Heart right ventricle (tissue), 16 donors: ENCODE measurements around the gene PNLIPRP2. TPM values are rescaled to one million over a fixed set of nuclear protein-coding genes. Genes with fewer than 3 reads are reported as not detected.

Experiments used
- ATAC-seq, 8 donors: fragments of 200-7000 bp; cut with Tn5 transposase; one replicate each; pipeline ENCODE4 v1.9.1; 2020; ENCODE audit warnings: mild to moderate bottlenecking in 8 of 8, moderate library complexity in 8 of 8, moderate number of reproducible peaks in 1 of 8
- DNase-seq, 2 donors: peaks; one replicate each; pipeline ENCODE4 v3.0.0-alpha.2; 2020
- H3K27ac ChIP-seq, 10 donors: fragments of 200-600 bp; sonication (generic) in 2 of 10; one replicate each; pipeline versions ENCODE4 v1.5.0 to v1.8.0; 2020 to 2022; ENCODE audit warnings: mild to moderate bottlenecking in 3 of 10
- H3K27me3 ChIP-seq, 7 donors: fragments of 200-600 bp; one replicate each; pipeline ENCODE4 v1.8.0; 2021 to 2022; ENCODE audit warnings: mild to moderate bottlenecking in 2 of 7
- H3K36me3 ChIP-seq, 9 donors: fragments of 200-600 bp; sonication (generic) in 1 of 9; one replicate each; pipeline versions ENCODE4 v1.5.0 to v1.8.0; 2020 to 2022; ENCODE audit warnings: mild to moderate bottlenecking in 2 of 9
- H3K4me1 ChIP-seq, 9 donors: fragments of 200-600 bp; sonication (generic) in 1 of 9; one replicate each; pipeline versions ENCODE4 v1.5.0 to v1.8.0; 2020 to 2022; ENCODE audit warnings: mild to moderate bottlenecking in 4 of 9
- H3K4me3 ChIP-seq, 10 donors: fragments of 200-600 bp; sonication (generic) in 2 of 10; one replicate each; pipeline versions ENCODE4 v1.5.0 to v1.8.0; 2020 to 2022; ENCODE audit warnings: mild to moderate bottlenecking in 7 of 10, moderate library complexity in 2 of 10
- H3K9me3 ChIP-seq, 11 donors: fragments of 200-600 bp in 10 of 11; sonication (generic) in 2 of 11; one replicate each; pipeline versions ENCODE4 v1.5.0 to v1.8.0; 2013 to 2022; ENCODE audit warnings: mild to moderate bottlenecking in 2 of 11, control low read depth in 1 of 11, moderate library complexity in 1 of 11
- CTCF ChIP-seq, 9 donors: fragments of 200-600 bp; sonication (generic) in 2 of 9; IDR thresholded peaks; one replicate each; pipeline versions ENCODE4 v1.5.0 to v1.8.0; 2021 to 2022; ENCODE audit warnings: antibody characterized with exemption in 9 of 9, mild to moderate bottlenecking in 5 of 9, moderate library complexity in 1 of 9
- WGBS, 2 donors: extraction: QIAGEN DNeasy Blood & Tissue Kit; methylation state at CpG; one replicate each; pipeline ENCODE4 v1.1.7; 2013; ENCODE audit warnings: inconsistent platforms in 1 of 2; 5-methylcytosine and 5-hydroxymethylcytosine counted together
- intact Hi-C, 10 donors: fragments of 100-400 bp; cut with DNase I; formaldehyde crosslinking; loops; one replicate each; pipeline versions ENCODE4 v1.11.1 to v1.14.2; 2022
- polyA plus RNA-seq, 2 donors: library from polyadenylated mRNA; stranded (reverse); fragments of 200-250 nt; gene quantifications; one replicate each; pipeline ENCODE4 v1.2.3, GENCODE V29; 2013
- total RNA-seq, 10 donors: library from RNA; stranded (reverse); fragmentation: NEBNext Ultra II Directional in 3 of 10; extraction: Animal tissue kit (Norgen Biotek cat#: 25700) in 3 of 10; gene quantifications; one replicate each; pipeline versions ENCODE4 v1.2.1 to v1.2.4, GENCODE V29; 2021 to 2023
- donor health status: Arrhythmogenic right ventricular cardiomyopathy.
- donor health status: ischemic (EF 13 %, LVEDD 7.1; RV severe dilation, severe dysfunction).
- donor health status: healthy with polysubstance abuse.
- donor health status: DM: no; HTN: yes; CAD: no.
- donor health status: DM: no; HTN: no; CAD: no.
- donor health status: ischemic (EF 25% LVEDD 6.9; RV normal size, moderate dysfunction).
- donor health status: ischemic (EF 25% LVEDD 5.7; RV mildly dilated, moderate dysfunction).
- donor health status: healthy.
- donor health status: DM: yes; HTN: yes; CAD: no.
- donor health status: Ischemic cardiomyopathy.
- donor health status: ischemic (EF 35%, LVEDD 5.7; RV mildly dilated, moderate dysfunction).
- donor health status: nonischemic (EF 11% LVEDD 7.7; RV severe dilation, severe dysfunction).
- donor health status: DM: yes; HTN: yes; CAD: no.
- donor health status: PGD.
- donor health status: ischemic (EF 29% LVEDD 5.4; RV normal size, mild dysfunction).
- donor health status: nonischemic (EF 23%, LVEDD 6.1; RV moderate dilation, normal function).

Gene PNLIPRP2
- total and polyA plus RNA-seq, 12 donors, result 0.20 TPM; not detected in 11

- TF ChIP-seq CTCF (IDR thresholded peaks at IDR 0.05), result no peak
- no peak for ATAC-seq
- Histone ChIP-seq H3K36me3 (peaks cover 0 to 14% (median 0%) of the 10 kb centered on the region in 9 donors), H3K4me3 (no peak overlapping the region), H3K9me3 (no peaks in the 10 kb centered on the region), H3K27ac (no peak overlapping the region), H3K27me3 (no peaks in the 10 kb centered on the region), H3K4me1 (peaks cover 9 to 50% (median 37%) of the 10 kb centered on the region in 9 donors)
- 95 to 98% methylated on average over 6 of the region's 6 CpGs for WGBS, 2 donors
- no peak for DNase-seq
- intact Hi-C loops, result loop anchor here in 3 of 10 donors (10.0 kb wide), 3 partner anchors 59 to 489 kb away; partner anchors contain the start of gene HSPA12A (in 1 of the 3)
Measured at GRCh38 chr10:116685807-116686206, 65.1 kb downstream of the PNLIPRP2 start.

- no peak for TF ChIP-seq CTCF (IDR thresholded peaks at IDR 0.05)
- no peaks in the 10 kb centered on the region for H3K27me3 ChIP-seq
- no peak overlapping the region for H3K4me3 ChIP-seq
- peaks cover 0 to 7% (median 0%) of the 10 kb centered on the region in 9 donors for H3K36me3 ChIP-seq
- intact Hi-C loops, result loop anchor here in 3 of 10 donors (10.0 kb wide), 3 partner anchors 58 to 488 kb away; partner anchors contain the start of gene HSPA12A (in 1 of the 3)
- DNase-seq (no peak), ATAC-seq (no peak)
- H3K9me3 ChIP-seq, result no peaks in the 10 kb centered on the region
- H3K27ac ChIP-seq, result no peak overlapping the region
- WGBS, 2 donors, result 94 to 99% methylated on average over 3 of the region's 3 CpGs
- peaks cover 9 to 58% (median 45%) of the 10 kb centered on the region in 9 donors for H3K4me1 ChIP-seq
Measured at GRCh38 chr10:116686632-116687031, 65.9 kb downstream of the PNLIPRP2 start.

- peaks cover 14 to 60% (median 49%) of the 10 kb centered on the region in 9 donors for H3K4me1 ChIP-seq
- peak overlapping the region in 2 of 10 donors; percentile 57 to 64 for H3K27ac ChIP-seq
- DNase-seq (peak in 1 of 2 donors; percentile 28), ATAC-seq (peak in 2 of 8 donors; percentile 25 to 26)
- H3K36me3 ChIP-seq, result peaks cover 0 to 7% (median 0%) of the 10 kb centered on the region in 9 donors
- WGBS, 2 donors, result 39 to 51% methylated on average over 6 of the region's 6 CpGs
- intact Hi-C loops, result loop anchor here in 3 of 10 donors (10.0 kb wide), 3 partner anchors 57 to 487 kb away; partner anchors contain the start of gene HSPA12A (in 1 of the 3)
- H3K9me3 ChIP-seq, result no peaks in the 10 kb centered on the region
- H3K27me3 ChIP-seq, result no peaks in the 10 kb centered on the region
- no peak for TF ChIP-seq CTCF (IDR thresholded peaks at IDR 0.05)
- H3K4me3 ChIP-seq, result no peak overlapping the region
Measured at GRCh38 chr10:116687633-116688032, 66.9 kb downstream of the PNLIPRP2 start.

- Histone ChIP-seq H3K9me3 (no peaks in the 10 kb centered on the region), H3K27me3 (no peaks in the 10 kb centered on the region), H3K27ac (peak overlapping the region in 9 of 10 donors; percentile 2 to 64 (median 45)), H3K4me1 (peaks cover 14 to 58% (median 48%) of the 10 kb centered on the region in 9 donors), H3K36me3 (peaks cover 0 to 6% (median 0%) of the 10 kb centered on the region in 9 donors), H3K4me3 (no peak overlapping the region)
- peak; percentile 57 to 72 (median 60) for ATAC-seq
- intact Hi-C loops, result loop anchor here in 3 of 10 donors (10.0 kb wide), 3 partner anchors 57 to 487 kb away; partner anchors contain the start of gene HSPA12A (in 1 of the 3)
- no peak for TF ChIP-seq CTCF (IDR thresholded peaks at IDR 0.05)
- peak in 1 of 2 donors; percentile 34 for DNase-seq
- 14 to 18% methylated on average over 7 of the region's 7 CpGs for WGBS, 2 donors
Measured at GRCh38 chr10:116688241-116688711, 67.5 kb downstream of the PNLIPRP2 start.
